IMR-90 (cell line): ENCODE data around the gene HGF.

Experiments
- BHLHE40 ChIP-seq: fragments of 150-350 bp; IDR thresholded peaks from 2 replicates; pipeline ENCODE4 v1.6.1; 2016; ENCODE audit warnings: mild to moderate bottlenecking, low read depth, low read length
- CEBPB ChIP-seq: IDR thresholded peaks from 2 replicates; pipeline ENCODE4 v1.6.1; 2012; ENCODE audit warnings: low read depth, low read length, improper control_type of control experiment
- FOS ChIP-seq: fragments of 150-350 bp; IDR thresholded peaks from 2 replicates; pipeline ENCODE4 v1.6.1; 2016; ENCODE audit warnings: low read depth, low read length
- MAFK ChIP-seq: IDR thresholded peaks from 2 replicates; pipeline ENCODE4 v1.6.1; 2012; ENCODE audit warnings: low read depth, low read length, improper control_type of control experiment
- MXI1 ChIP-seq: IDR thresholded peaks from 2 replicates; pipeline ENCODE4 v1.6.1; 2012; ENCODE audit warnings: low read depth, mild to moderate bottlenecking, low read length, moderate library complexity, borderline replicate concordance
- NFE2L2 ChIP-seq: fragments of 150-350 bp; IDR thresholded peaks from 2 replicates; pipeline ENCODE4 v1.6.1; 2016; ENCODE audit warnings: low read depth, mild to moderate bottlenecking, low read length
- POLR2A ChIP-seq: IDR thresholded peaks from 2 replicates; pipeline ENCODE4 v1.6.1; 2012; ENCODE audit warnings: mild to moderate bottlenecking, low read depth, low read length
- RAD21 ChIP-seq: IDR thresholded peaks from 2 replicates; pipeline ENCODE4 v1.6.1; 2012; ENCODE audit warnings: low read length, improper control_type of control experiment
- RFX5 ChIP-seq: IDR thresholded peaks from 2 replicates; pipeline ENCODE4 v1.8.0; 2012; ENCODE audit warnings: low read depth, mild to moderate bottlenecking, low read length, moderate library complexity
- SMC3 ChIP-seq: fragments of 150-350 bp; IDR thresholded peaks from 2 replicates; pipeline ENCODE4 v1.6.1; 2016; ENCODE audit warnings: low read depth, mild to moderate bottlenecking, antibody characterized with exemption, low read length, moderate library complexity
- TF ChIP-seq, protein P1 (sequence below): conservative IDR thresholded peaks from 2 replicates; pipeline ENCODE4 v1.5.1; 2012; ENCODE audit warnings: mild to moderate bottlenecking, low read depth, low read length, improper control_type of control experiment
- TF ChIP-seq, protein P2 (sequence below): fragments of 150-350 bp; IDR thresholded peaks from 2 replicates; pipeline ENCODE4 v1.6.1; 2016; ENCODE audit warnings: low read depth, mild to moderate bottlenecking, low read length, moderate library complexity, borderline replicate concordance

- TF ChIP-seq MXI1 (no peak), POLR2A (no peak), BHLHE40 (no peak), SMC3 (no peak), RFX5 (no peak), MAFK (no peak), RAD21 (no peak), CEBPB (no peak), NFE2L2 (no peak), FOS (no peak)
- TF ChIP-seq, protein P1, sequence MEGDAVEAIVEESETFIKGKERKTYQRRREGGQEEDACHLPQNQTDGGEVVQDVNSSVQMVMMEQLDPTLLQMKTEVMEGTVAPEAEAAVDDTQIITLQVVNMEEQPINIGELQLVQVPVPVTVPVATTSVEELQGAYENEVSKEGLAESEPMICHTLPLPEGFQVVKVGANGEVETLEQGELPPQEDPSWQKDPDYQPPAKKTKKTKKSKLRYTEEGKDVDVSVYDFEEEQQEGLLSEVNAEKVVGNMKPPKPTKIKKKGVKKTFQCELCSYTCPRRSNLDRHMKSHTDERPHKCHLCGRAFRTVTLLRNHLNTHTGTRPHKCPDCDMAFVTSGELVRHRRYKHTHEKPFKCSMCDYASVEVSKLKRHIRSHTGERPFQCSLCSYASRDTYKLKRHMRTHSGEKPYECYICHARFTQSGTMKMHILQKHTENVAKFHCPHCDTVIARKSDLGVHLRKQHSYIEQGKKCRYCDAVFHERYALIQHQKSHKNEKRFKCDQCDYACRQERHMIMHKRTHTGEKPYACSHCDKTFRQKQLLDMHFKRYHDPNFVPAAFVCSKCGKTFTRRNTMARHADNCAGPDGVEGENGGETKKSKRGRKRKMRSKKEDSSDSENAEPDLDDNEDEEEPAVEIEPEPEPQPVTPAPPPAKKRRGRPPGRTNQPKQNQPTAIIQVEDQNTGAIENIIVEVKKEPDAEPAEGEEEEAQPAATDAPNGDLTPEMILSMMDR, result no peak
- TF ChIP-seq, protein P2, sequence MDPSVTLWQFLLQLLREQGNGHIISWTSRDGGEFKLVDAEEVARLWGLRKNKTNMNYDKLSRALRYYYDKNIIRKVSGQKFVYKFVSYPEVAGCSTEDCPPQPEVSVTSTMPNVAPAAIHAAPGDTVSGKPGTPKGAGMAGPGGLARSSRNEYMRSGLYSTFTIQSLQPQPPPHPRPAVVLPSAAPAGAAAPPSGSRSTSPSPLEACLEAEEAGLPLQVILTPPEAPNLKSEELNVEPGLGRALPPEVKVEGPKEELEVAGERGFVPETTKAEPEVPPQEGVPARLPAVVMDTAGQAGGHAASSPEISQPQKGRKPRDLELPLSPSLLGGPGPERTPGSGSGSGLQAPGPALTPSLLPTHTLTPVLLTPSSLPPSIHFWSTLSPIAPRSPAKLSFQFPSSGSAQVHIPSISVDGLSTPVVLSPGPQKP, result no peak
Observed at GRCh38 chr7:81684033-81684432, 85.8 kb downstream of the HGF start.
